HG02678 (cell line): ENCODE measurements around the gene BMX.

ENCODE experiments used
- ATAC-seq: cut with Tn5 transposase; IDR thresholded peaks from one replicate; pipeline ENCODE4 v1.9.1; 2021; ENCODE audit warnings: mild to moderate bottlenecking, moderate library complexity; ENCODE audit not compliant: unreplicated experiment

BMX gene

DNA sequence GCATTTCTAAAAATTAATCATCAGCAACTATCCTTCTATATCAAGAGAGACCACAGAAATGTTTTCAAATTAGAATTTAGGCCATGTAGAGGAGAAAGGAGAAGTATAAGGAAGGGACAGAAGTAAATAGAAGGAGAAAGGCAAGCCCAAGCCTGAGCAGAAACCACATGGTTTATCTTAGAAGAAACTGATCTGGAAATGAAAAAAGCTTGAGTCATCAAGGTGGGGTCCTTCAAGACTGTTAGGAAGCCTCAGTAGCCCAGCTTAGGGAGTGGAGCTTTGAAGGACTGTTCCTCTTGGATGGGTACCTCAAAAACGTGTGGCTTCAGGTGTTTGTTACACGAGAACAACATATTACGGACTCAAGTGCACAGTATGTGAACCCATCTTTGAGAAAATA lies 4.5 kb downstream of the BMX start:
- ATAC-seq: no peak

- no peak for ATAC-seq
These were observed 6.4 kb downstream of the BMX start for GRCh38 chrX:15507005-15507404.

GRCh38 chrX:15509845-15510244 lies 9.2 kb downstream of the BMX start:
- ATAC-seq: no peak

- ATAC-seq: no peak
These were observed 11.0 kb downstream of the BMX start for GRCh38 chrX:15511563-15511962.

- ATAC-seq: no peak
These were observed 11.9 kb downstream of the BMX start for GRCh38 chrX:15512401-15512965.

GRCh38 chrX:15514279-15514678 lies 13.7 kb downstream of the BMX start:
- no peak for ATAC-seq

DNA sequence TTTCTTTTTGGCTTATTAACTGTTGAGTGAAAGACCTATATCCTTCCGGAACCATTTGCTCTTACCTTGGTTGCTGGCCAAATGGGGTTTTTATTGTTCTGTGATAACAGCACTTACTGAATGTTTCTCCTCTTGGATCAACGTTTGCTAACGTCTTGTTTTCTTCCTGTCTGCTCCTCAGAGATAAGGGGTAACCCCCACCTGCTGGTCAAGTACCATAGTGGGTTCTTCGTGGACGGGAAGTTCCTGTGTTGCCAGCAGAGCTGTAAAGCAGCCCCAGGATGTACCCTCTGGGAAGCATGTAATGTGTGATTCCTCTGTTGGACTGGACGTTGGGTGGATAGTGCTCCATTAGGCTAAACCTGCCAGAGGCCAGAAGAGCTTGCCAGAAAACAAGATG lies 15.3 kb downstream of the BMX start:
- ATAC-seq: no peak

DNA sequence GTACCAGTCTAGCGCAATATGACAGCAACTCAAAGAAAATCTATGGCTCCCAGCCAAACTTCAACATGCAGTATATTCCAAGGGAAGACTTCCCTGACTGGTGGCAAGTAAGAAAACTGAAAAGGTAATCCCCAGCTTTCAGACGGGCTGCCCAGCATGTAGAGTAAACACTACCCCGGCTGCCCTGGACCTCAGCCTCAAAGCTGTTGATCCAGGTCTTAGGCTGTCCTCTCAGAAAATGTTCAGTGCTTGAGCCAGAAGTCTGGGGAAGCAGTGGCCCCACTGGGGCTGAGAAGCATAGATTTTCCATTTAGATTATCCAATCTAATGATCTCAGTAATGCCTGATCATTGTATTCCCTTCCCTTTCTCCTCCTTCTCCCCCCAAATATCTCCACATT lies 21.9 kb downstream of the BMX start:
- ATAC-seq: no peak

- no peak for ATAC-seq
These were observed 22.5 kb downstream of the BMX start for GRCh38 chrX:15523088-15523487.

GRCh38 chrX:15524417-15524816 lies 23.8 kb downstream of the BMX start:
- no peak for ATAC-seq

GRCh38 chrX:15525664-15526416 lies 25.2 kb downstream of the BMX start:
- no peak for ATAC-seq

DNA sequence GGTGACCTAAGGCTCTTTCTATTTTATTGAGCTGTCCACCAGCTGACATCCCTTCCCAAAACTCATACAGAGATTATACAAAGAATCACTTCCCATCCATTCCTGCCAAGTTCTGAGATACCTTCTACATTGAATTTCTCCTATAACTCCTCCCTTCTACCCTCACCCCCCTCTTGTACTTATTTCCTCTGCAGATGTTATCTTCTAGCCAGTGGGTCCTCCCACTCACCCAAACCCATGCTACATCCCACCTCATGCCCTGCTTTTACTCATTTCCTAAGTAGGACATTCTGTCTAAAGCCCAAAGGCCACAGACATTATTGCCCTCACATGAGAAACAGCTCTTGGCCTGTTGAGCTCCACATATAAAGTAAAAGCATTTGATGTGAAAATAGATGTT lies 28.6 kb downstream of the BMX start:
- no peak for ATAC-seq

DNA sequence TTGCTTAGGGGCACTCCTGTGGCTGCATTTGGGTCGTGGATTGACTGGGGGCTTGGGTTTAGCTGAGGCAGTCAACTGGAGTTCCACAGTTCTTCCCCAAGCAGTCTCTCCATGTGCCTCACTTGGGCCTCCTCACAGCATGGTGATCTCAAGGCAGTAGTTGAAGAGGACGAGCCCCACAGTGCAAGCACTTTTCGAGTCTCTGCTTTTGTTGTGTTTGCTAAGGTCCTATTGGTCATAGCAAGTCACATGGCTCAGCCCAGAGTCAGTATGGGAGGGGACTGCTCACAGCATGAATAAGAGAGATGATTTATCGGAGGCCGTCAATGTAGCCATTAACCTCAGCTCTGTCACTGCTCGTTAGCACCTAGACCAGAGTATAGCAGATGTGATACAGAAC lies 29.7 kb downstream of the BMX start:
- ATAC-seq: no peak

DNA sequence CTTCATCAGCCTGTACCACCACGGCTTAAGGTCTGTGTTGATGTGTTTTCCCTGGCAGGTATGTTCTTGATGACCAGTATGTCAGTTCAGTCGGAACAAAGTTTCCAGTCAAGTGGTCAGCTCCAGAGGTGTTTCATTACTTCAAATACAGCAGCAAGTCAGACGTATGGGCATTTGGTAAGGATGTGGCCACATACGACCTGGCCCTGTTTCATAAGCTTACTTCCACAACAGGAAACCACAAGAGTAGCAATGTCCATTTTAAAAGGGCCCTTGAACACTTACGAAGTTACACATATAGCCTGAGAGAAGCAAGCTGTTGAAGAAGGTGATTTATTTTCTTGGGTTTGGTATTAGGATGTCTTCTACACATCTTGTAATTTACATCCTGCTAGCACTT lies 46.1 kb downstream of the BMX start:
- no peak for ATAC-seq

DNA sequence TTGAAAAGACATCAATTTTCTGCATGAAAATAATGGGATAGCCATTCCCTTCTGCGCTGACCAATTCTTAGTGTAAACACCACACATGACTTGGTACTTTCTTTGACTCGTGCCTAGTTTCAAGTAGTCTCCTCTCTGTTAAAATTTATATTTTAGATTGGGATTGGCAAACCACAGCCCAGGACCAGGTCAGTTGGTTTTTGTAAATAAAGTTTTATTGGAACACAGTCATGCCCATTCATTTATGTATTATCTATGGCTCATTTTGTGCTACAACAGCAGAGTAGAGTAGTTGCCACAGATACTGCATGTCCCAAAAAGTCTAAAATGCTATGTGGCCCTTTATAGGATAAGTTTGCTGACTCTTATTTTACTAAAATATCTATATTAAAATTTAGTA lies 46.7 kb downstream of the BMX start:
- ATAC-seq: no peak

DNA sequence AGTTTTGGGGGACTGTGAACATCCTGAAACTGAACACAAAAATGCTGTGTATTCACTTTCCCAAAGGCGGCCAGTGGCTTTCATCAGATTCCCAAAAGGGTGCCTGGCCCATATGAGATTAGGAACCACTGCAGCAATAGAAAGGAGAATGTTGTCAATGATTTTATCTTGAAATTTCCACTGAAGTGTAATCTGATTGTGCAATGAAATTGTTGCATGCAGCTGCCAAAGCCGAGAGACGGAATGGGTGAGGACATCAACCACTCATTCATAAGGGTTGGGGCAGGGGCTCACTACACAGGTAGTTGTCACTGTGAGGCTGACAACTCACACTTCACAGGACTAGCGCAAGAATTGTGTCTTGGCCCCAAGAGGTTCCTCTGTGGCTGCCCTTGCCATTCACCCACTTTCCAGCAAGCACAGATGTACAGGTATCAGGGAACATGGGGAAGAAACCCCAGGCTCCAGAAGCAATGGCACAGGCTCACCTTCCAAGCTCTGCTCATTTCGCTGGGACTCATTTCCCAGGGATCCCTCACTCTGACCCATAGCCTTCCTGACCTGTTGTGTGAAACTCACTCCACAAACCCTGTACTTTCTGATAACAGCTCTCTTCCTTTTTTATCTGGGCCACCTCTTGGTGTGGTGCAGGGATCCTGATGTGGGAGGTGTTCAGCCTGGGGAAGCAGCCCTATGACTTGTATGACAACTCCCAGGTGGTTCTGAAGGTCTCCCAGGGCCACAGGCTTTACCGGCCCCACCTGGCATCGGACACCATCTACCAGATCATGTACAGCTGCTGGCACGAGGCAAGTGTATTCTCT lies 48.8 kb downstream of the BMX start:
- no peak for ATAC-seq

DNA sequence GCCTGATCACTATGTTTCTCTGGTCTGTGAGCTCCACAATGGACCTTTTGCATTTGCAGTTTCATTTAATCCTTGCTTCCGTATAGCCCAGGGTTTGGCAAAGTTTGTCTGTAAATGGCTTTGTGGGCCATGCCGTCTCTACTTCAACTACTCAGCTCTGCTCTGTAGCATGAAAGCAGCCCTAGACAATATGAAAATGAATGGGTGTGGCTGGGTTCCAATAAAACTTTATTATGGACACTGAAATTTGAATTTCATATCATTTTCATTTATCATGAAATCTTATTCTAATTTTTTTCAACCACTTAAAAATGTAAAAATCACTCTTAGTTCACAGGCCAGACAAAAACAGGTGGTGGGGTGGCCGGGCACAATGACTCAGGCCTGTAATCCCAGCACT lies 58.6 kb downstream of the BMX start:
- ATAC-seq: no peak

- no peak for ATAC-seq
These were observed 60.3 kb downstream of the BMX start for GRCh38 chrX:15560924-15561323.

DNA sequence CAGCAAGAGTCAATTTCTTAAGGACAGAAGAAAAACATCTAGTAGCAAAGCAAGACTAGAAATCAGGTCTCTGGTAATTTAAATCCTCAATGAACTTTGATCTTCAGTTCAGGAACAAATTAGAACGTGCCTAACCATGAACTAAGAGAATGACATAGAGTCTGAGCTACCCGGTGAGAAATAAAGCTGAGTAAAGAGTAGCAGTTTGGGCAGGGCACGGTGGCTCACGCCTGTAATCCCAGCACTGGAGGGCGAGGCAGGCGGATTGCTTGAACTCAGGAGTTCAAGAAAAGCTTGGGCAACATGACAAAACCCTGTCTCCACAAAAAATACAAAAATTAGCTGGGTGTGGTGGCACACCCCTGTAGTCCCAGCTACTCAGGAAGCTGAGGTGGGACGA lies 62.4 kb downstream of the BMX start:
- no peak for ATAC-seq

DNA sequence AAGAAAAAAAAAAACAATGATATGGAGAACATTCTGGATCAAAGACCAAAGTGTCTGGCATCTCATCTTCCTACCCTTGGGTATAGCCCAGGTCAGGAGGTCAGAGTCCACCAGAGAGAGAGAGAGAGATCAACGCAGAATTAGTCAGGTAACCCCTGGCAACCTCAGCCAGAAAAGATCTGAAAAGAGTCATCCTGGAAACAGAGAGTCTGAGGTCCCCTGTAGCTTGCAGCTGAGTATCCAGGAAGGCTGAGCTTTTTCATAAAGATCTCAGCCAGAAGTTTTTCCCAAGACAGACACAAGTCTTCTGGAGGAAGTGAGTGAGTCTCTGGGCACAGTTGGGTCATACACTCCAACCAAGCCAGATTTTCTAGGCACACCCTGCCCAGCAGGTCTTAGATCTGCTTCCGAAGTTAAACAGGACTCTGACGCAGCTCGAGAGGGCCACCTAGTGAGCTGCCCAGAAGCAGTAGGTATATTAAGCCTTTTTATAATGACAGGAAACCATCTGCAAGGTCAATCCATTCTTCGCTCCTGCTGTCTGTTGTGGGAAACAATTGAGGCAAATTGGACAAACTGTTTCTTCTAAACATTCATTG lies 64.5 kb downstream of the BMX start:
- peak; percentile 51 for ATAC-seq

- no peak for ATAC-seq
These were observed 65.6 kb downstream of the BMX start for GRCh38 chrX:15566244-15566643.

DNA sequence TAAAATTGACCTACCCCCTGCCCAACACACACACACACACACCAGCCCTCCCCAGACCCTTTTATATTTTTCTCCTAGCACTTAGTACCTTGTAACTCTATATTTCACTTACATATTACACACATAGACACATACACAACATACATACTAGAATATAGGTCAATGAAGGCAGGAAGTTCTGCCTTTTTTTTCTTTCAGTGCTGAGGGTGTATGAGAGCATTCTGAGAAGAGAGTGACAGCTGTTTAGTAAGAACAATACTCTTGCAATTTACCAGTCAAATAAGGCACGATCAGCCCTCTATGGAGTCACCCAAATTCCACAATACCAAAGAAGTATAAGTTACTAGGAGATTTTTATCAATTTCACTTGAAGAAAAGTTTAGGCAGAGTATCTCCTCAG lies 66.7 kb downstream of the BMX start:
- ATAC-seq: no peak
